Measurements from ENCODE around the gene PLS1. TPM values are rescaled to one million over a fixed set of nuclear protein-coding genes. Genes with fewer than 3 reads are reported as not detected.

The PLS1 gene
- total and polyA plus RNA-seq, 9 donors = 0.27 to 5.0 (median 0.57) TPM

GRCh38 chr3:142650001-142650693 lies 54.0 kb downstream of the PLS1 start:
- no peaks in the 10 kb centered on the region for H3K36me3 ChIP-seq (ENCODE audit: control insufficient read depth, insufficient read depth, low read length)
- peak; percentile 14 for DNase-seq
- no peaks in the 10 kb centered on the region for H3K4me1 ChIP-seq (ENCODE audit: control insufficient read depth, insufficient read depth, low read length)
- no peak overlapping the region for H3K4me3 ChIP-seq (ENCODE audit: low read length)
- H3K9me3 ChIP-seq (replicated peaks; ENCODE audit: control insufficient read depth, low read depth, low read length) = no peaks in the 10 kb centered on the region
- WGBS (ENCODE audit: insufficient coverage) = 17% methylated on average over 1 of the region's 6 CpGs
- H3K27ac ChIP-seq (ENCODE audit: low read length) = no peak overlapping the region
- H3K27me3 ChIP-seq (ENCODE audit: control insufficient read depth, insufficient read depth, low read length) = no peaks in the 10 kb centered on the region

- no peak for DNase-seq
- H3K36me3 ChIP-seq (ENCODE audit: control insufficient read depth, insufficient read depth, low read length) = no peaks in the 10 kb centered on the region
- H3K27me3 ChIP-seq (ENCODE audit: control insufficient read depth, insufficient read depth, low read length) = no peaks in the 10 kb centered on the region
- H3K4me1 ChIP-seq (ENCODE audit: control insufficient read depth, insufficient read depth, low read length) = no peaks in the 10 kb centered on the region
- H3K4me3 ChIP-seq (ENCODE audit: low read length) = no peak overlapping the region
- H3K27ac ChIP-seq (ENCODE audit: low read length) = no peak overlapping the region
- no peaks in the 10 kb centered on the region for H3K9me3 ChIP-seq (replicated peaks; ENCODE audit: control insufficient read depth, low read depth, low read length)
These were observed 55.5 kb downstream of the PLS1 start for GRCh38 chr3:142651711-142652110.

- WGBS (ENCODE audit: insufficient coverage) = no CpG with 5 or more reads among the region's 8 CpGs
- no peaks in the 10 kb centered on the region for H3K4me1 ChIP-seq (ENCODE audit: control insufficient read depth, insufficient read depth, low read length)
- no peak overlapping the region for H3K4me3 ChIP-seq (ENCODE audit: low read length)
- H3K27me3 ChIP-seq (ENCODE audit: control insufficient read depth, insufficient read depth, low read length) = no peaks in the 10 kb centered on the region
- DNase-seq = no peak
- no peaks in the 10 kb centered on the region for H3K9me3 ChIP-seq (replicated peaks; ENCODE audit: control insufficient read depth, low read depth, low read length)
- no peaks in the 10 kb centered on the region for H3K36me3 ChIP-seq (ENCODE audit: control insufficient read depth, insufficient read depth, low read length)
- no peak overlapping the region for H3K27ac ChIP-seq (ENCODE audit: low read length)
These were observed 56.7 kb downstream of the PLS1 start for GRCh38 chr3:142652826-142653292.

- Histone ChIP-seq H3K36me3 (ENCODE audit: control insufficient read depth, insufficient read depth, low read length) (no peaks in the 10 kb centered on the region), H3K27me3 (ENCODE audit: control insufficient read depth, insufficient read depth, low read length) (no peaks in the 10 kb centered on the region)
- DNase-seq = peak; percentile 8
These were observed 60.4 kb downstream of the PLS1 start for GRCh38 chr3:142656575-142656974.

GRCh38 chr3:142657033-142657432 lies 60.8 kb downstream of the PLS1 start:
- H3K27ac ChIP-seq (ENCODE audit: low read length) = no peak overlapping the region
- no peaks in the 10 kb centered on the region for H3K4me1 ChIP-seq (ENCODE audit: control insufficient read depth, insufficient read depth, low read length)
- no peak for DNase-seq
- no peak overlapping the region for H3K4me3 ChIP-seq (ENCODE audit: low read length)
- no peaks in the 10 kb centered on the region for H3K27me3 ChIP-seq (ENCODE audit: control insufficient read depth, insufficient read depth, low read length)
- no peaks in the 10 kb centered on the region for H3K36me3 ChIP-seq (ENCODE audit: control insufficient read depth, insufficient read depth, low read length)
- no peaks in the 10 kb centered on the region for H3K9me3 ChIP-seq (replicated peaks; ENCODE audit: control insufficient read depth, low read depth, low read length)
- 100% methylated on average over 4 of the region's 4 CpGs for WGBS (ENCODE audit: insufficient coverage)

More at GRCh38 chr3:142656575-142656974, 60.4 kb downstream of the PLS1 start:
- Histone ChIP-seq H3K27ac (ENCODE audit: low read length) (no peak overlapping the region), H3K4me1 (ENCODE audit: control insufficient read depth, insufficient read depth, low read length) (no peaks in the 10 kb centered on the region), H3K9me3 (replicated peaks; ENCODE audit: control insufficient read depth, low read depth, low read length) (no peaks in the 10 kb centered on the region), H3K4me3 (ENCODE audit: low read length) (no peak overlapping the region)

- H3K9me3 ChIP-seq (replicated peaks; ENCODE audit: control insufficient read depth, low read depth, low read length) = no peaks in the 10 kb centered on the region
- H3K4me1 ChIP-seq (ENCODE audit: control insufficient read depth, insufficient read depth, low read length) = no peaks in the 10 kb centered on the region
- WGBS (ENCODE audit: insufficient coverage) = 40% methylated on average over 4 of the region's 6 CpGs
These were observed 64.2 kb downstream of the PLS1 start for GRCh38 chr3:142660383-142660782.

GRCh38 chr3:142660893-142661292 lies 64.7 kb downstream of the PLS1 start:
- H3K9me3 ChIP-seq (replicated peaks; ENCODE audit: control insufficient read depth, low read depth, low read length) = no peaks in the 10 kb centered on the region
- DNase-seq = no peak

More at GRCh38 chr3:142660383-142660782, 64.2 kb downstream of the PLS1 start:
- H3K27ac ChIP-seq (ENCODE audit: low read length) = no peak overlapping the region
- H3K36me3 ChIP-seq (ENCODE audit: control insufficient read depth, insufficient read depth, low read length) = no peaks in the 10 kb centered on the region
- H3K4me3 ChIP-seq (ENCODE audit: low read length) = no peak overlapping the region
- no peaks in the 10 kb centered on the region for H3K27me3 ChIP-seq (ENCODE audit: control insufficient read depth, insufficient read depth, low read length)
- no peak for DNase-seq

GRCh38 chr3:142663865-142664264 lies 67.7 kb downstream of the PLS1 start:
- H3K4me1 ChIP-seq (ENCODE audit: control insufficient read depth, insufficient read depth, low read length) = no peaks in the 10 kb centered on the region
- H3K9me3 ChIP-seq (replicated peaks; ENCODE audit: control insufficient read depth, low read depth, low read length) = no peaks in the 10 kb centered on the region
- no peak overlapping the region for H3K4me3 ChIP-seq (ENCODE audit: low read length)
- no peak for DNase-seq
- H3K36me3 ChIP-seq (ENCODE audit: control insufficient read depth, insufficient read depth, low read length) = no peaks in the 10 kb centered on the region
- no peaks in the 10 kb centered on the region for H3K27me3 ChIP-seq (ENCODE audit: control insufficient read depth, insufficient read depth, low read length)
- no peak overlapping the region for H3K27ac ChIP-seq (ENCODE audit: low read length)
- WGBS (ENCODE audit: insufficient coverage) = no CpG with 5 or more reads among the region's 1 CpG

More at GRCh38 chr3:142660893-142661292, 64.7 kb downstream of the PLS1 start:
- H3K36me3 ChIP-seq (ENCODE audit: control insufficient read depth, insufficient read depth, low read length) = no peaks in the 10 kb centered on the region
- no peak overlapping the region for H3K27ac ChIP-seq (ENCODE audit: low read length)
- no peak overlapping the region for H3K4me3 ChIP-seq (ENCODE audit: low read length)
- no peaks in the 10 kb centered on the region for H3K4me1 ChIP-seq (ENCODE audit: control insufficient read depth, insufficient read depth, low read length)
- H3K27me3 ChIP-seq (ENCODE audit: control insufficient read depth, insufficient read depth, low read length) = no peaks in the 10 kb centered on the region

GRCh38 chr3:142664311-142664710 lies 68.1 kb downstream of the PLS1 start:
- H3K36me3 ChIP-seq (ENCODE audit: control insufficient read depth, insufficient read depth, low read length) = no peaks in the 10 kb centered on the region
- H3K27ac ChIP-seq (ENCODE audit: low read length) = no peak overlapping the region
- no peak overlapping the region for H3K4me3 ChIP-seq (ENCODE audit: low read length)
- no CpG with 5 or more reads among the region's 2 CpGs for WGBS (ENCODE audit: insufficient coverage)
- H3K4me1 ChIP-seq (ENCODE audit: control insufficient read depth, insufficient read depth, low read length) = no peaks in the 10 kb centered on the region
- no peaks in the 10 kb centered on the region for H3K9me3 ChIP-seq (replicated peaks; ENCODE audit: control insufficient read depth, low read depth, low read length)
- H3K27me3 ChIP-seq (ENCODE audit: control insufficient read depth, insufficient read depth, low read length) = no peaks in the 10 kb centered on the region
- no peak for DNase-seq

- Histone ChIP-seq H3K9me3 (replicated peaks; ENCODE audit: control insufficient read depth, low read depth, low read length) (no peaks in the 10 kb centered on the region), H3K4me3 (ENCODE audit: low read length) (no peak overlapping the region), H3K36me3 (ENCODE audit: control insufficient read depth, insufficient read depth, low read length) (no peaks in the 10 kb centered on the region), H3K27me3 (ENCODE audit: control insufficient read depth, insufficient read depth, low read length) (no peaks in the 10 kb centered on the region), H3K4me1 (ENCODE audit: control insufficient read depth, insufficient read depth, low read length) (no peaks in the 10 kb centered on the region), H3K27ac (ENCODE audit: low read length) (no peak overlapping the region)
- no peak for DNase-seq
- no CpG with 5 or more reads among the region's 2 CpGs for WGBS (ENCODE audit: insufficient coverage)
These were observed 68.6 kb downstream of the PLS1 start for GRCh38 chr3:142664819-142665218.

GRCh38 chr3:142670120-142670519 lies 73.9 kb downstream of the PLS1 start:
- Histone ChIP-seq H3K9me3 (replicated peaks; ENCODE audit: control insufficient read depth, low read depth, low read length) (no peaks in the 10 kb centered on the region), H3K36me3 (ENCODE audit: control insufficient read depth, insufficient read depth, low read length) (no peaks in the 10 kb centered on the region), H3K27ac (ENCODE audit: low read length) (no peak overlapping the region), H3K4me1 (ENCODE audit: control insufficient read depth, insufficient read depth, low read length) (no peaks in the 10 kb centered on the region), H3K4me3 (ENCODE audit: low read length) (no peak overlapping the region), H3K27me3 (ENCODE audit: control insufficient read depth, insufficient read depth, low read length) (no peaks in the 10 kb centered on the region)
- DNase-seq = no peak
- 33% methylated on average over 1 of the region's 1 CpG for WGBS (ENCODE audit: insufficient coverage)

All from muscle of leg (tissue), 11 donors.